Measurements from ENCODE around the gene SF3A2.

DNA sequence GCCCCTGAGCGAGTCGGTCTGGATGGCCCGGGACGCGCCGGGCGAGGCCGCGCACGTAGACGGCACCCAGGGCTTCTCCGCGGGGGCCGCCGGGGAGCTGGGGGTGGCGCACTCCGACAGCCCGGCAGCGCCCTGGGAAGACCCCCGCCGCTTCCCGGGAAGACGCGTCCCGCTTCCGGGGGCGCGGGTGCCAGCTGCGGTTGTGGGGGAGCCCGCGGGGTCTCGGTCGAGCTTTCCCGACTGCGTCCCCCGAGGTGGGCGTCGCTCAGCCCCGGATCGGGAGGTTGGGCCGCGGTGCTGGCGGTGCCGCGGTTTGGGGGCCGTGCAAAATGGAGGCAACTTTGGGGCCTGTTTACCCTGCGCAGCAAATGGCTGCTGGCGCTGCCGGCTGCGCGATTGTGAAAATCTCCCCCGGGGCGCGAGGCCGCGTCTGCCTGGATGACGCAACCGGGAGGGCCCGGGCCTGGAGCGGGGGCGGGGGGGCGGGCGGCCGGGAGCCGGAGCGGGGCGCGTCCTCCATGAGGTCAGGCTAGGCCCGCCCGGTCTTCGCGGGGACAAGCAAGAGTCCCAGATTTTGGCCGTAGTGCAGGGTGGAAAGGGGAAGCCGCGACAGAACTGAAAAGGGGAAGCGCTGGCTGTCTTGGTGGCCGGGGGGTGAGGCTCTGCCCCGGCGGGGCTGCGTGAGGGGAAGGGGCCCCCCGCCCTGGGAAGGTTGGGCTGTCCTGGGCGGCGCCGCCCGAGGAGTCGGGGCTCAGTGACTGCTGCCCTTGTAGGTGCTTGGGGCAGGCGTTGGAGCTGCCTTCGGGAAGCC lies 34.0 kb downstream of the SF3A2 start:
- no peak for TF ChIP-seq JUN (CRISPR knock-in tag; IDR thresholded peaks at IDR 0.05)
- no peak for TF ChIP-seq FOXJ3 (CRISPR knock-in tag; IDR thresholded peaks at IDR 0.05; ENCODE audit: borderline replicate concordance)
- TF ChIP-seq, protein P1, sequence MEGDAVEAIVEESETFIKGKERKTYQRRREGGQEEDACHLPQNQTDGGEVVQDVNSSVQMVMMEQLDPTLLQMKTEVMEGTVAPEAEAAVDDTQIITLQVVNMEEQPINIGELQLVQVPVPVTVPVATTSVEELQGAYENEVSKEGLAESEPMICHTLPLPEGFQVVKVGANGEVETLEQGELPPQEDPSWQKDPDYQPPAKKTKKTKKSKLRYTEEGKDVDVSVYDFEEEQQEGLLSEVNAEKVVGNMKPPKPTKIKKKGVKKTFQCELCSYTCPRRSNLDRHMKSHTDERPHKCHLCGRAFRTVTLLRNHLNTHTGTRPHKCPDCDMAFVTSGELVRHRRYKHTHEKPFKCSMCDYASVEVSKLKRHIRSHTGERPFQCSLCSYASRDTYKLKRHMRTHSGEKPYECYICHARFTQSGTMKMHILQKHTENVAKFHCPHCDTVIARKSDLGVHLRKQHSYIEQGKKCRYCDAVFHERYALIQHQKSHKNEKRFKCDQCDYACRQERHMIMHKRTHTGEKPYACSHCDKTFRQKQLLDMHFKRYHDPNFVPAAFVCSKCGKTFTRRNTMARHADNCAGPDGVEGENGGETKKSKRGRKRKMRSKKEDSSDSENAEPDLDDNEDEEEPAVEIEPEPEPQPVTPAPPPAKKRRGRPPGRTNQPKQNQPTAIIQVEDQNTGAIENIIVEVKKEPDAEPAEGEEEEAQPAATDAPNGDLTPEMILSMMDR (IDR thresholded peaks at IDR 0.05) = no peak
- no peak for TF ChIP-seq IRF2 (CRISPR knock-in tag; IDR thresholded peaks at IDR 0.05; ENCODE audit: borderline replicate concordance, low read depth)
- no peak for TF ChIP-seq MXD4 (CRISPR knock-in tag; IDR thresholded peaks at IDR 0.05; ENCODE audit: borderline replicate concordance)
- TF ChIP-seq, protein P2, sequence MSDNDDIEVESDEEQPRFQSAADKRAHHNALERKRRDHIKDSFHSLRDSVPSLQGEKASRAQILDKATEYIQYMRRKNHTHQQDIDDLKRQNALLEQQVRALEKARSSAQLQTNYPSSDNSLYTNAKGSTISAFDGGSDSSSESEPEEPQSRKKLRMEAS (CRISPR knock-in tag; IDR thresholded peaks at IDR 0.05) = no peak
- TF ChIP-seq, protein P3, sequence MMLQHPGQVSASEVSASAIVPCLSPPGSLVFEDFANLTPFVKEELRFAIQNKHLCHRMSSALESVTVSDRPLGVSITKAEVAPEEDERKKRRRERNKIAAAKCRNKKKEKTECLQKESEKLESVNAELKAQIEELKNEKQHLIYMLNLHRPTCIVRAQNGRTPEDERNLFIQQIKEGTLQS (CRISPR knock-in tag; conservative IDR thresholded peaks at IDR 0.05) = no peak
- TF ChIP-seq, protein P4, sequence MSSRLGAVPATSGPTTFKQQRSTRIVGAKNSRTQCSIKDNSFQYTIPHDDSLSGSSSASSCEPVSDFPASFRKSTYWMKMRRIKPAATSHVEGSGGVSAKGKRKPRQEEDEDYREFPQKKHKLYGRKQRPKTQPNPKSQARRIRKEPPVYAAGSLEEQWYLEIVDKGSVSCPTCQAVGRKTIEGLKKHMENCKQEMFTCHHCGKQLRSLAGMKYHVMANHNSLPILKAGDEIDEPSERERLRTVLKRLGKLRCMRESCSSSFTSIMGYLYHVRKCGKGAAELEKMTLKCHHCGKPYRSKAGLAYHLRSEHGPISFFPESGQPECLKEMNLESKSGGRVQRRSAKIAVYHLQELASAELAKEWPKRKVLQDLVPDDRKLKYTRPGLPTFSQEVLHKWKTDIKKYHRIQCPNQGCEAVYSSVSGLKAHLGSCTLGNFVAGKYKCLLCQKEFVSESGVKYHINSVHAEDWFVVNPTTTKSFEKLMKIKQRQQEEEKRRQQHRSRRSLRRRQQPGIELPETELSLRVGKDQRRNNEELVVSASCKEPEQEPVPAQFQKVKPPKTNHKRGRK (CRISPR knock-in tag; IDR thresholded peaks at IDR 0.05; ENCODE audit: borderline replicate concordance) = no peak
- TF ChIP-seq CREB1 (CRISPR knock-in tag; IDR thresholded peaks at IDR 0.05) = no peak
- TF ChIP-seq, protein P5, sequence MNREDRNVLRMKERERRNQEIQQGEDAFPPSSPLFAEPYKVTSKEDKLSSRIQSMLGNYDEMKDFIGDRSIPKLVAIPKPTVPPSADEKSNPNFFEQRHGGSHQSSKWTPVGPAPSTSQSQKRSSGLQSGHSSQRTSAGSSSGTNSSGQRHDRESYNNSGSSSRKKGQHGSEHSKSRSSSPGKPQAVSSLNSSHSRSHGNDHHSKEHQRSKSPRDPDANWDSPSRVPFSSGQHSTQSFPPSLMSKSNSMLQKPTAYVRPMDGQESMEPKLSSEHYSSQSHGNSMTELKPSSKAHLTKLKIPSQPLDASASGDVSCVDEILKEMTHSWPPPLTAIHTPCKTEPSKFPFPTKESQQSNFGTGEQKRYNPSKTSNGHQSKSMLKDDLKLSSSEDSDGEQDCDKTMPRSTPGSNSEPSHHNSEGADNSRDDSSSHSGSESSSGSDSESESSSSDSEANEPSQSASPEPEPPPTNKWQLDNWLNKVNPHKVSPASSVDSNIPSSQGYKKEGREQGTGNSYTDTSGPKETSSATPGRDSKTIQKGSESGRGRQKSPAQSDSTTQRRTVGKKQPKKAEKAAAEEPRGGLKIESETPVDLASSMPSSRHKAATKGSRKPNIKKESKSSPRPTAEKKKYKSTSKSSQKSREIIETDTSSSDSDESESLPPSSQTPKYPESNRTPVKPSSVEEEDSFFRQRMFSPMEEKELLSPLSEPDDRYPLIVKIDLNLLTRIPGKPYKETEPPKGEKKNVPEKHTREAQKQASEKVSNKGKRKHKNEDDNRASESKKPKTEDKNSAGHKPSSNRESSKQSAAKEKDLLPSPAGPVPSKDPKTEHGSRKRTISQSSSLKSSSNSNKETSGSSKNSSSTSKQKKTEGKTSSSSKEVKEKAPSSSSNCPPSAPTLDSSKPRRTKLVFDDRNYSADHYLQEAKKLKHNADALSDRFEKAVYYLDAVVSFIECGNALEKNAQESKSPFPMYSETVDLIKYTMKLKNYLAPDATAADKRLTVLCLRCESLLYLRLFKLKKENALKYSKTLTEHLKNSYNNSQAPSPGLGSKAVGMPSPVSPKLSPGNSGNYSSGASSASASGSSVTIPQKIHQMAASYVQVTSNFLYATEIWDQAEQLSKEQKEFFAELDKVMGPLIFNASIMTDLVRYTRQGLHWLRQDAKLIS (CRISPR knock-in tag; IDR thresholded peaks at IDR 0.05; ENCODE audit: borderline replicate concordance) = no peak
- TF ChIP-seq, protein P6, sequence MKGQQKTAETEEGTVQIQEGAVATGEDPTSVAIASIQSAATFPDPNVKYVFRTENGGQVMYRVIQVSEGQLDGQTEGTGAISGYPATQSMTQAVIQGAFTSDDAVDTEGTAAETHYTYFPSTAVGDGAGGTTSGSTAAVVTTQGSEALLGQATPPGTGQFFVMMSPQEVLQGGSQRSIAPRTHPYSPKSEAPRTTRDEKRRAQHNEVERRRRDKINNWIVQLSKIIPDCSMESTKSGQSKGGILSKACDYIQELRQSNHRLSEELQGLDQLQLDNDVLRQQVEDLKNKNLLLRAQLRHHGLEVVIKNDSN (CRISPR knock-in tag; IDR thresholded peaks at IDR 0.05) = 0 out of 2 replicates have a peak, but pooled peaks have one; percentile 22
- TF ChIP-seq RELA (CRISPR knock-in tag; IDR thresholded peaks at IDR 0.05; ENCODE audit: borderline replicate concordance) = 0 out of 2 replicates have a peak, but pooled peaks have one; percentile 17
- TF ChIP-seq GABPB1 (CRISPR knock-in tag; IDR thresholded peaks at IDR 0.05) = peak; percentile 90
- TF ChIP-seq, protein P7, sequence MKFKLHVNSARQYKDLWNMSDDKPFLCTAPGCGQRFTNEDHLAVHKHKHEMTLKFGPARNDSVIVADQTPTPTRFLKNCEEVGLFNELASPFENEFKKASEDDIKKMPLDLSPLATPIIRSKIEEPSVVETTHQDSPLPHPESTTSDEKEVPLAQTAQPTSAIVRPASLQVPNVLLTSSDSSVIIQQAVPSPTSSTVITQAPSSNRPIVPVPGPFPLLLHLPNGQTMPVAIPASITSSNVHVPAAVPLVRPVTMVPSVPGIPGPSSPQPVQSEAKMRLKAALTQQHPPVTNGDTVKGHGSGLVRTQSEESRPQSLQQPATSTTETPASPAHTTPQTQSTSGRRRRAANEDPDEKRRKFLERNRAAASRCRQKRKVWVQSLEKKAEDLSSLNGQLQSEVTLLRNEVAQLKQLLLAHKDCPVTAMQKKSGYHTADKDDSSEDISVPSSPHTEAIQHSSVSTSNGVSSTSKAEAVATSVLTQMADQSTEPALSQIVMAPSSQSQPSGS (CRISPR knock-in tag; IDR thresholded peaks at IDR 0.05; ENCODE audit: borderline replicate concordance, low read depth) = no peak
